Measurements from ENCODE around the gene TIMP4.

TIMP4 gene

DNA sequence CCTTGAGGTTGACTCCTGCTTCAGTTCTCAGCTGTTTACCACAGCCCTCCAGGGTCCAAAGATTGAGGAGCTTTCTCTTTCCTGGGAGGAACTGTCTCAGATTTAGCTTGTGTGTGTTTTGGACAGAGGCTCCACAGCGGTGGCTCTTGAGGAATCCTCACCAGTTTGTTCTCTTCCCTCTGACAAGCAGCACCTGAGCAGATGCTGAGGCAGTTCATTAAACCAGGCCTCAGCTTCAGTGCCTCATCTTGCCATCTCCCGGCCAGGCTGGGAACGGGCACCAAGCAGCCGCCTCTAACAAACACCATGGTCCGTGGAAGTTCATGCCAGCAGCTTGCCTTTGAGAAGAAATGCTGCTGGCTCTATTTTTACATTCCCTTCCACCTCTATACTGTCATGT, 25.8 kb upstream of the TIMP4 start:
- DNase-seq: no peak

DNA sequence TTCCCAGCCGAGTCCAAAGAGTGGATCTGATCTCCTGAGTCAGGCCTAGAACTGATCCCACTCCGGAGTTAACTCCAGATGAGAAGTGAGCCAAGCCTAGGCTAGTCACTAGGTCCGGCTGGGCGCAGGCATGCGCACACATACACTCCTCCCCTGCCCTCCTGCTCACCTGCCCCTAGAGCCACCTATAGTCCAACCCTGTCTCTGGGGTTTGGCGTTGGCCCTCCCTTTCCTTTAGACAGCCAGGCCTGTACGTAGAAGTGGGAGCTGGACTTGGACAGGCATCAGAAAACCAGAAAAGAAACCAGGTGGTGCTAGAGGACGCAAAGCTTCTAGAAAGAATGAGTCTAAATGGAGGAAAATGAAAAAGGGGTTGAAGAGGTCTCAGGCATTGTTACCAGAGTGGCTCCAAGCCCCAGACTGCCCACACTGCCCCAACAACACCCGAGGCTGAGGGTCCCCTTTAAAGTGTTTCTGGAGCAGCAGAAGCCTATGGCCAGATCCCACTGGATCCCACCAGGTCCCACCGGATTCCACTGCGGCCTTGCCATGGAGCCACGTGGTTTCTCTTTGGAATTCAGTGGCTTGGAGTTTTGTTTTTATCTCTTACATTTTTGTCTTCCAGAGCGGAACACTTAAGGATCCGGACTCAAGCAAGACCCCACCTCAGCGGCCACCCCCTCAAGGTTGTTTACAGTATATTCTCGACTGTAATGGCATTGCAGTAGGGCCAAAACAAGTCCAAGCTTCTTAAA, 24.2 kb upstream of the TIMP4 start:
- DNase-seq: no peak

DNA sequence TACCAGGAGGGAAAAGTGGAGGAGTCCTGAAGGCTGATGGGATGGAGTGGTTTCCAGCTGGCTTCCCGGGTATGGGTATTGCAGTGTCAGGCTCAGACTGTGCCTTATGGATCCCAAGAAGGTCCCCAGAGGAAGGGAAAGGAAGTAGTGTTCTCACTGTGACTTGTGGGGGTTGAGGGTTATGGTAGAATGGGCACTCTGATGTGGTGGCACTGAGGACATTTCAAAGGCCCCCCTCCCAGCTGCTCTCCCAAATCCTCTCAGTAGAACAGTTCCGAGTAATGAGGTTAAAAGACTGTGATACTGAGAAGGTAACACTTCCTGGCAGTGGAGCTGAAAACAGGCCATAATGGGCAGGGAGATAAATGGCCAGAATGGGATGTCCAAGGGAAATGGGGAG, 23.1 kb upstream of the TIMP4 start:
- DNase-seq: no peak

DNA sequence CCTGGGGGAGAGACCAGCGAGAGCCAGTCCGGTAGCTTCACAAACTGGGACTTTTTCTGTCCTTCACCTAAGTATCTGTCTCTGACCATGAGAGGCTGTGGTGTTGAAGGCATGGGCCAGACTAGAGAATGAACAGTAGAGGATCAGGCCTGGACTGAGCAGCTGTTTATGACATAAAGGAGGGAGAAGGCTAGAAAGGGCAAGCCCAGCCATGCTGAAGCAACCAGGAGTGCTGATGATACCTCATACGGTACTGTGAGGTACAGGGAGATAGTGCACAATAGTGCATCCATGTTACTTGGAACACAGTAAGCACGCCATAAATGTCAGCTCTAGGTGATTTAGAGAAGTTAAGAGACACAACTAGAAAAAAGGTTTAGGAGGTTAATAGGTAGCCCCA, 22.6 kb upstream of the TIMP4 start:
- no peak for DNase-seq

DNA sequence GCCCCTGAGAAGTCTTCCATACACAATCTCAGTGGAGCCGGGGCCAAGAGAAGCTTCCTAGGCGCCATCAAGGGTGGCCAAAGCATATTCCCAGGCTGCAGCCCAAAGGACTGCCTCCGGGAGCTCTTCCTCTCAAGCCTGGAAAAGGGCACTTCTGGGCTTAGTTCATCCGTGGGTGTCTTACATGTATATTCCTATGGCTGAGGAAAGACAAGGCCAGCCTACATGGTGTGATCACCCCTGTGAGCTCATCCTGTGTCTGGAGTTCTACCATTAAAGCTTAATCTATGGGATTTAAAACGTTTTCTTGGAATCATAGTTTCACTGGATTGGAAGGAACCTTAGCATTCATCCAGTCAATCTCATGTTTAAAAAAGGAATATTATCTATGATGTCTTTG, 21.9 kb upstream of the TIMP4 start:
- no peak for DNase-seq

DNA sequence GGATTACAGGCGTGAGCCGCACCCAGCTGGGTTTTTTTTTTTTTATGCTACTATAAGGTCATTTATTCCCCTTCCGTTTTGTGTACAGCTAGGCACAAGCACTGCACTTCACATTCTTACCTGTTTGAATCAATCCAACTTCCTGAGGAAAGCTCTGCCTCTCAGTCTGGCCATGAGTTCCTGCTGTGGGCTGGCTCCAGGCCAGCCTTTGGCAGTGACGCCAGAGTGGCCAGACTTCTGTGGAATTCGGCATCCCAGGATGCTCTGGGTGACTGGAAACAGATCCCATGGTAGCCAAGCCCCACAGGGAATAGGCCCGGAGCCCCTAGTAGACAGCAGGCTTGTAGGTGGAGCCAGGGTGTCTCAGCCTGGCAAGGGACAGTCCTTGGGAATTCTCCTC, 21.5 kb upstream of the TIMP4 start:
- no peak for DNase-seq

DNA sequence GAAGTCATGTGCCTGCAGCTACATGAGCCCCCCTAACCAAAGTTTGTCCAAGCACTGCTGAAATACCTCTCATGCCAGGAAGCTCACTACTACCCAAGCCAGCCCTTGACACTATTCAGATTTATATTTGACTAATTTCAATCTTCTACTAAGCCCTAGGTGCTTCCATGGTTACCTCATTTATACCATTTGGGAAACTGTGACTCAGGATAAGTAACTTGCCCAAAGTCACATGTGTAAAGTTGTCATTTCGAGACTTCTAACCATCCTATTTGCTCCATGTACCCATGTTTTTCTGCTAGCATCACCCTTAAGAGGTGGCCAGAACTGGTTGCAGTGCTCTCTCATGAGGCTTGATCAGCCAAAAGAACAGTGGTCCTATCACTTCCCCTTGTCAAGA, 20.7 kb upstream of the TIMP4 start:
- DNase-seq: no peak

DNA sequence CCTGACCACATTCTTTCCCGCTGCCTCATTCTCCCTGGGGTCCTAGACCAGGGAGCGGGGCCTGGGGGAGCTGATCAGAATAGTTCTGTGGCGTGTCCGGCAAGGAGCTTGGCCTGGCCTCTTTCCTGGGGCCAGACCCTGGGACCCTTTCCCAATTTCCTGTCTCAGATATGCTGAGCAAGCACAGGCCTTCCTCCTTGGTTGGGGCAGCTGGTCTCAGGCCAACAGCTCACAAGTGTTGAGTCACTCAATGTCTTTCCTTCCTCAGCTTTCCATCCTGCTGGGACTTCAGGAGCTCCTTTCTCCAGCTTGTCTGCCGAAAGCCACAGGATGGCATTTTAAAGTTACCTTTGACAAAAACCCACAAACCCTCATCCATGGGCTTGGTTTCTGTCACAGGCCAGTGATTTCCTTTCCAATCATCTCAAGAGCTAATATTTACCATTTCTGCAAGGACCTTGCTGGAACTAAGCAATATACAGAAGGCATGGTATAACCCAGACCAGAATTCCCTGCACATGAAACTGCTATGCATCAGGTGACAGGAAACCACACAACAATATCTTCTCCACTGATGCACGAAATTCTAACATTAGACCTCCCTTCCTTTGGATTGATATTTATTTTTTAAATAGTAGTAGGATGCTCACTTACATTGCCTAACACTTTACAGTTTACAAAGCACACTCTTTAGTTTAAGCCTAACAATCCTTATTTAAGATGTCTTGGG, 19.5 kb upstream of the TIMP4 start:
- no peak for DNase-seq

DNA sequence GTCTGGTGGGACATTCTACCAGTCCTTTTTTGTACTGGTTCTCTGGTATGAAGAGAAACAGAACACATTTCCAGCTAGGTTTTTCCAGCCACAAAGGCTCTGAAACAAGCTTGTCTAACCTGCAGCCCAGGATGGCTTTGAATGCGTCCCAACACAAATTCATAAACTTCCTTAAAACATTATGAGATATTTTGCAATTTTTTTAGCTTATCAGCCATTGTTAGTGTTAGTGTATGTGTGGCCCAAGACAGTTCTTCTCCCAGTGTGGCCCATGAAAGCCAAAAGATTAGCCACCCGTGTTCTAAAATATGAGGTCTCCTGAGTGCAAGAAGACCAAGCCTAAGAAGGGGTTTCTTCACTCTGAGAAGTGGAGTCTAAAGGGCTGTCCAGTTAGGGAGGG, 18.4 kb upstream of the TIMP4 start:
- DNase-seq: no peak

DNA sequence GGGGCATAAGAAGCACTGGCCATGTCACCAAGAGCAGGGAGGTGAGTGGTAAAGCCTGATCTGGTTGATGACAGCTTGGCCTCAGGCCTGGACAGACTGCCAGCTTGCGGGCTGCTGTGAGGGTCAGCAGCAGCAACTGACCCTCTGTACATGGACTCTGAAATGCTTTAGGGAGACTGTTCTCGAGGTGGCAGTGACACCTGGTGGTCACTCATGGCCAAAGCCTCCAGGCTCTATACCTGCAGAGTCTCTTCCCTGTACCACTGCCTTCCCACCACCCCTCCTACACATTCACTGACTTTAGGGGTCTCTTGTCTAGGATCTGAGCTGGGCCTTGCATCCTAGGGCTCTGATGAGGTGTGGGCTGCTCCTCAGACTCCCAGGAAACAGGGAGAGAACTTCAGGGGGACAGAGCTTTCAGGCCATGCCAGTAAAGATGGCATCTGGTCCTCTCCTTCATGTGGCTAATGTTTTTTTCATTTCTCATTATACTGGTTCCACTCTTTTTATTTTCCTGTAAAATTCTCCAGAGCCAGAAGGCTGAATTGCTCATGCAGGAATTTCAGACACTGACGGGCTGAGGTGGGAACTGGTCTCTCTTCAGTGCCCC, 17.2 kb upstream of the TIMP4 start:
- DNase-seq: peak; percentile 32

DNA sequence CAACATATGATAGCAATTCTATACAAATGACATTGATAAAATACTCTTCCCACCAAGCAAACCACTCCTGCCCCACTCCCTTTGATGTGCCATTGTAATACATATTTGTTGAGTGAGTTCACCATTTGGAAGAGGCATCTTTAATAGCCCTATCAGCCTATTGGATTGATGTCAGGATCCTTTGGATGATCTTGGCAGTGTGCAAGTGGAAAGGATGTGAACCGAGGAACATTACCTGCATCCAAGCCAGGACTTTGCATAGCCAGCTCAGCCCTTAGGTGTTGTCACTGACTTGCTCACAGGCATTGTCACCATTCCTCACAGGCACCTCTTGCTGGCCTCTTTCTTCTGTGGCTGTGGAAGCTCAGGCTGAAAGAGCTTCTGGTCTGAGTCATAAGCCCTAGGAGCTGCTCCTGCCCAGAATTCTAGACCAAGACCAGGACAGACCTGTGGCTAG, 16.5 kb upstream of the TIMP4 start:
- no peak for DNase-seq

DNA sequence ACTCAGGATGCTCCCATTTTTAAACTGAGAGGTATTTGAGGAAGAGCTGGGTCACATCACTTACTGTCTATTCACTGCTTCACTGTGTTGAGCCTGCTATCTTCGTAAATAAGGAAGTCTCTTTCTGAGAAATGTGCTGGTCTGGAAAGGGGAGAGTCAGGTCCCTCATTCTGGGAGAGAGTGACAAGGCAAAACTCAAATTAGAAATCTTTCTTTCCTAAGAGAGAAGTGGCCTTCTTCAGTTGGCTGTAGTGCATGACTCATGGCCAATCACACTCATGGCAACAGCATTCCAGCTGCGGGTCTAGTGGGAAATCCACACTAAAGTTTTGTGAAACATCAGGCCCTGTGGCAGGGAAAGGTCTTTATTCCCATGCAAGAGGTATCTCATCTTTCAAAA, 11.5 kb upstream of the TIMP4 start:
- DNase-seq: peak; percentile 28

DNA sequence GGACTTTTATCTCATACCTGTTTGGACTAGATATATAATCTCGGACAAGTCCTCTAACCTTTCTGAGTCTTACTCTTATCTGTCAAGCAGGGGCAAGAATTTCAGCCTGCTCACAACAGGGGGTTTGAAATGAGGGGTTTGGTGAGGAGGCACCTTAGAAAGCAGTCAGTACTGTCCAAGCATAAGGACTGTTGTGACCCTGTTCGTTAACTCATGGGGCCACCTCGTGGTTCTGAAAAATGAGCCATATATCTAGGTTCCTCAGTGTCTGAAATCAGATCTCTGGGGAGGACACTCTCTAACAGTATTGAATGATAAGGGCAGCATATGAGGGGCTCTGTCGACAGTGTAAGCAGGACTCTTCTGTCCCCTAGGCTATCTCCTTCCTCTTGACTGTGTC, 7.2 kb upstream of the TIMP4 start:
- no peak for DNase-seq

DNA sequence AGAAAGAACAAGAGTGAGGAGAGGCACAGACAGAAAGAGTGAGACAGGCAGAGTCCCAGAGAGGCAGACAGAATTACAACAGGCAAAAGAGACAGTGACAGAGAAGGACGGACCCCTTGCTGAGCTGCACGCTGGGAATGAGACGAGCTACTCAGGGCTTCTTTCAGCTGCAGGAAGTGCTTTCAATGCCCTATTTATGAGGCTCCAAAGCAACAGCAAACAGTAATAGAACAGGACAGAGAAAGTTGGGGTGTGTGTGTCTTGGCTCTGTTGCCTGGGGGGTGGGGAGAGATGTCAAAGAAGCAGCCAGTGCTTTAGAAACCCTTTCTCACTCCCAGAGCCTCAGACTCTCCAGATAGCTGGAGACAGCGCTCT, 502 bp upstream of the TIMP4 start:
- DNase-seq: no peak

DNA sequence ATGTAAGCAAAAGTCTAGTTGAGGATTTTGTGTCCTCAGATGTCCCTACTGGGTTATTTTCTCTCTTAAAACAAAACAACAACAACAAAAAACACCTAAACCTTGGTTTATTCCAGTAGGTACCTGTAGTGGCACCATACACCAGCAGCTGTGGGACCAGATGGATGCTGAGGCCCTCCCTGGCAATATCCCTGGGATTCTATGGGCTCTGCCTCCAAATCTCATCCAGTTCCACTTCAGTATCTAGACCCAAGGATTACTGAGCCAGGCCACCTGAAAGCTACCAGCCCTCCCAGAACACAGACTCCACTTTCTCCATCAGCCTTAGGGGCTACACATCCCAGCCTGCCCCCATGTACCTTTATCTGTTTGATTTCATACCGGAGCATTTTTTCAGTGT, 1.7 kb downstream of the TIMP4 start:
- DNase-seq: no peak

DNA sequence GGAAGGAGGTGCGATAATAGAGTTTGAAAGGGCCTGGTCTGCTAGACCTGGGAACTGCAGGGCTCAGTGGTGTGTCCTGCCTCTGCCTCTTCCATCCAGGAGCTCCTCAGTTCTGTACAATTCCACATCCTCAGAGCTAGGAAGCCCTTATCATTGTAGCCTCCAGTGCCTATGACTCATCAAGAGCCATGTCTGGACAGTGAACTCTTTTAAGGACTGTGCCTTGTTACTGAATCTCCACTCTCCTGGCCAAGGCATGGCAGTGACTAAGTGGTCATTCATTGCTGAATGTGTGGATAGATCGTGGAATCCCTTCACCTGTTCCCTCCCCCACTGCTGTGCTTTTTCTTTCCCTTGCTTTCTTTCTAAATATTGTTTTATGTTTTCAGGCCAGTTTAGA, 2.9 kb downstream of the TIMP4 start:
- no peak for DNase-seq

DNA sequence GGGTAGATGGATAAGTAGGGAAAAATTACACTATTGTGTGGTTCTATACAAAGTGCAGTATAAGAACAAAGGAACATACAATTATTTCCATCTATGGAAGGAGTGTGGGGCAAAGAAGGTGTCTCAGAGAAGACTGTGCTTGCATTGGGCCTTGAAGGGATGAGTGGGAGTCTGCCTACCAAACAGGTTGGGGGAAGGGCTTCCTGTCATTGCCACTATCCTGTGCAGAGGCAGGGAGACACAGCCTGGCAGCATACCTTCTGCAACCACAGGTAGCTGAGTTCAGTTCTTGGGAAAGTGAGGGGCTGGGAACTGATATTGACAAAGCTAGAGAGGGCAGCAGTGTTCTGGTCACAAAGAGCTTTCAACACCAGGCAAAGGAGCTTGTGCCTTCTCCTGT, 3.4 kb downstream of the TIMP4 start:
- no peak for DNase-seq

DNA sequence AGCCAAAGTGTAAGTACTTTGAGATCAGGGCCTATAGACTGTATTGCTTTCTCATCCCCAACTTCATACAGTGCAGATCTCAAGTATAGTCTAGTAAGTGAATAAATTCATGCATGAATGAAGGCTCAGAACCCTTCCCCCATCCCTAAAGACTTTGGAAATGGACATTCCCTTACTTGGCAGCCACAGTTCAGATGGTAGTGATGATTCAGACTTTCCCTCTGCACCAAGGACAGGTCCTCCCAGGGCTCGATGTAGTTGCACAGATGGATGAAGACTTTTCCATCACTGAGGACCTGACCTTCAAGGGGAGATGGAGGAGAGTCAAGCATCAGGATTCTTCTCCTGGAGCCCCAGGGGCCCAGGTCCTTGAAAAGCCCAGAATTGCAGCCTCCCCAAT, 4.6 kb downstream of the TIMP4 start:
- no peak for DNase-seq

DNA sequence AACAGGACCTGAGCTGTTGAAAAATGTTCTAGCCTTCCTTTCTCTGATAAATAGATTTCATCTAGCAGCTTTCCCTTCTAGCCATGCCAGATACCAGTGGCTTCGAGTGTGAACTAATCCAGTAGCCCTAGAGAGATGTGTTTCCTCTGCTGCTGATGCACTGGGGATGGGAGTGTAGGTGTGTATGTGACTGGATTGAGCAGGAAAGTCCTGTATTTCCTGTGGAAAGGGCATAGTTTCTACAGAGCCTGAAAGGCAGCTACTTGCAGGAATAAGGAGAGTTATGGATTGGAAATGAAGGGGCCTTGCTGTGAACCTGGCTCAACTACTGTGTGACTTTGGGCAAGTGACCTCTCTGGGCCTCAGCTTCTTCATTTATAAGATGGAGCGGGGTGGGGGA, 8.6 kb downstream of the TIMP4 start:
- DNase-seq: no peak

DNA sequence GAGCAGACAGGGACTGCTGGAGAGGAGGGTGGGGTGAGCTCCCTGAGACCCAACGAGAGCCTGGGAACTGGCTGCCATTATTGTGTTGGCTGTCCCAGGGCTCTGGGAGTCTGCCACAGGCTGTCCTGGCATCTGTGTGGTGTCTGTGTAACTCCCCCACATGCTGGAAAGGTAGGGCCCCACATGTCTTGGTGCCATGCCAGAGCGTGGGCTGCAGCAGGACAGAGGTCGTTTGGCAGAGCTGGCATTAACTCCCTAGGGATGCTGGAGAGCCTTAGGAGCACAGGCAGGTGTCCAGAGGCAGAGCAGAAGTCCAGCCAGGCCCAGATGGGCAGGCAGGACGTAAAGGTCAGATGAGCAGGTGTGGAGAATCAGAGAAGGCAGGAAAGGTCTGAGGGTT, 9.7 kb downstream of the TIMP4 start:
- DNase-seq: no peak

DNA sequence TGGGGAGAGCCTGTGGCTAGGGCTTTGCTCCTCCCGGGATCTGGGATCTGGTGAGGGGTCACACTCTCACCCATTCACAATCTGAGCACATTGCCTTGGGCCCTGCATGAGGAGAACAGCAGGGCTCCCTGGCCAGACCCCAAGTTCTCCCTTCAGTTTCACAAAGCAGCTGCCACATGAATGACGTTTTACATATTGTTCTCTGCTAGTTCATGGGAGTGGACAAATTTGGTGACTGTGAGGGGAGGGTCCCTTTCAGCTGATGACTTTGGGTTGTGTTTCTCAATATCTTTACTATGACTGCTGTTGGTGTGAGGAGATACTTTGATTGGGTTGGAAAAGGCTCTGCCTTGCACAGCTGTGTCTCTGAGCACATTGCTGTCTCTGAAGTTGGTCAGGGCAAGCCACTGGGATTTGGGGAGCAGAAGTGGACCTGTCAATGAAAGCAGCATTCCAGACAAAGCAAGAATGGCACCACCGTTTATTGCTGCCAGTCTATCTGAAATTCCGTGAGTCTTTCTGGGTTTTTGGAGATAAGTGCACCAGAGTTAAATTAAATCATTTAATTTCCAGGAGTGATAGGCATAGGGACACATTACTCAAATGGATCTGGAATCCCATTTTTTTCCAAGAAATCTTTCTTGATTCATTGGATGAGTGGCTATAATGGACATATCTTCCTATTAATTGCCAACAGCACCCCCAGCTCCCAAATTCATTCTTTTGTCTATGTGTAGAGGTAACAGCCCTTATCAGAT, 10.3 kb downstream of the TIMP4 start:
- DNase-seq: no peak

DNA sequence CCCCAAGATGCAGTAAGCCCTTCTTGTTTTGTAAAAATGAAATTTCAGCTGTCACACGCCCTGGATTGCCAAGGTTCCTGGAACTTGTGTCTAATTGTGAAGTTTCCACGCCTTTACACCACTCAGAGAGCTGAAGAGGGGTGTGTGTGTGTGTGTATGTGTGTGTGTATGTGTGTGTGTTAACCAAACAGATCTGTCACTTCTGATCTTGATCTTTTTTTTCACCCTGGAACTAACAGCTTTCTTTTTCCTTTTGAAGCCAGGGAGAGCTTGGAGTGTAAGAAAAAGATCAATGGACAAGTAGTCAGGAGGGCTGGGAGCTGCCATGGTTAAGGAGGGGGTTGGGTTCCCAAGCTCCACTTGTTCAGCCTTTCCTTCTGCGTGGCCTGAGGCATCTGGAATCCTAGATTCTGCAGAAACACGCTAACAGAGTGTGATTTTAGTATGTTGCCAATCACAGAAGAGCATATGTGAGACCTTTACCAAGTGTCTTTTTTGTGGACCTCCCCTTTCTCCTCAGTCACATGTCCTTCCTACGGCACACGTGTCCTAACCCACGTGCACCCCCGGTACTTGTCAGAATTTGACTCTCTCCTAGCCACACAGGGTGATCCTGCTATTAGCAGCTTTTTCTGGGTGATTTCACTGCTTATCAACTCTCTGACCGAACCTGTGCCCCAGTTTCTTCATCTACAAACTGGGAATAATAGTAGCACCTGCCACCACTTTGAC, 11.5 kb downstream of the TIMP4 start:
- DNase-seq: no peak

DNA sequence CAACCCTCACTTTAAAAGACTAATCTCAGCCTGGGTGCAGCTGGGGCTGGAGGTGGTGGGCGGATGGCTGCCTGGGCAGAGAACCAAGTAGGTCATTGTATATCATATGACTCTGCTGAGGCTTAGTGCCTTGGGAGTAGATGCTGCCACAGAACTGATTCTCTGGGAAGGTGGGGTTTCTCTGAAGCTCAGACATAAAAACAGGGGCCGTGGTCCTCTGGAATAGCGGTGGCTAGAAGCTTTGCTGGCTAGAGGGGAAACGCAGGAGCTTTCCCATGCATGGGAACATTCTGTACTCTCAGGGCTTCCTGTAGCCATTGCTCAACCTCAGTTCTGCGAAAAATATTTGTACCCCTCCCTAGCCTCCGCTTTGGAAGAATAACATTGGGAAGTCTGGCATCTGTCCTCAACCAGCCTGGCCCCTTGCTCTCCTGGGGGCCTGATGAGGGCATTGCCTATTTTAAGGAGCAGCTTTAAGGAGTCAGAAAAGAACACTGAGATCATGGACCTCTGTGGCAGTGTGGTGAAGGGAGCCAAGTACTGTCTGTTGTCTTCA, 14.7 kb downstream of the TIMP4 start:
- DNase-seq: no peak

Data from CD4-positive, alpha-beta T cell treated with Interleukin-15 for 1 hour (primary cell).